ENCODE results near the gene DNM3.

DNA sequence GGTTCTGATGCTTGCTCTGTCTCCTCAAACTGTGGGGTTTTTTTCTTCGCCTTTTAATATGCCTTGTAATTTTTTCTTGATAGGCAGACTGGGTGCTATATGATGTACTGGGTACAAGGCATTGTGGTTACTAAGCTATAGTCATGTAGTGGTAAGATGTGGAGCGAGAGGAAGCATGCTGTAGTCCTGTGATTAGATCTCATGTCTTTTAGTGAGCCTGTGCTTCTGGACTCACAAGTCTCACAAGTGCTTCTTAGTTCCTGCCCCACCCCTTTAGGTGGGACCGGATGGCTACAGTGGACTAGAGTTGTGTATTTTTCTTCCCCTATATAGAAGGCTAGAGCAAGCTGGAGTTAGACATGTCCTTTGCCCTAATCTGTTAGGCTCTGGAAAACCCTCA lies 178.7 kb downstream of the DNM3 start:
- no peak for TF ChIP-seq MAX (CRISPR knock-in tag; IDR thresholded peaks at IDR 0.05)
- no peak for TF ChIP-seq ZNF766 (CRISPR knock-in tag; conservative IDR thresholded peaks at IDR 0.05)
- TF ChIP-seq RBM25 (IDR thresholded peaks at IDR 0.05; ENCODE audit: low read depth, low read length, severe bottlenecking): no peak
- no peak for TF ChIP-seq CTCF (IDR thresholded peaks at IDR 0.05 in 2 of 3, conservative IDR thresholded peaks at IDR 0.05 in 1 of 3; ENCODE audit: insufficient read depth in 2 of 3, low read depth in 1 of 3, low read length in 3 of 3)
- no peak for TF ChIP-seq CBX2 (IDR thresholded peaks at IDR 0.05; ENCODE audit: insufficient read depth, low read length, poor library complexity, severe bottlenecking)
- no peak for TF ChIP-seq TOE1 (IDR thresholded peaks at IDR 0.05; ENCODE audit: borderline replicate concordance)
- no peak for TF ChIP-seq TOE1 (CRISPR knock-in tag; IDR thresholded peaks at IDR 0.05; ENCODE audit: borderline replicate concordance, low read depth)
- TF ChIP-seq KDM1A (IDR thresholded peaks at IDR 0.05): no peak
- no peak for TF ChIP-seq EP300 (IDR thresholded peaks at IDR 0.05; ENCODE audit: low read length)
- no peak for TF ChIP-seq YY1 (IDR thresholded peaks at IDR 0.05; ENCODE audit: borderline replicate concordance in 1 of 3, control insufficient read depth in 1 of 3, extremely low read depth in 1 of 3, insufficient read depth in 3 of 3, insufficient read length in 1 of 3, insufficient replicate concordance in 2 of 3, low read depth in 1 of 3, low read length in 2 of 3)
- no peak for TF ChIP-seq POLR2AphosphoS5 (IDR thresholded peaks at IDR 0.05; ENCODE audit: control insufficient read depth, insufficient read depth, low read depth, low read length)
- no peak for TF ChIP-seq MXI1 (IDR thresholded peaks at IDR 0.05; ENCODE audit: low read depth, low read length)
- no peak for TF ChIP-seq ZBTB26 (CRISPR knock-in tag; IDR thresholded peaks at IDR 0.05)
- TF ChIP-seq TAF1 (IDR thresholded peaks at IDR 0.05; ENCODE audit: control insufficient read depth, extremely low read depth, insufficient read depth, low read length, severe bottlenecking): no peak
